Osteoblast (primary cell): ENCODE results near the gene RASSF5. TPM values are rescaled to one million over a fixed set of nuclear protein-coding genes. Genes with fewer than 3 reads are reported as not detected.

ENCODE experiments used
- DNase-seq: peaks from one replicate; pipeline ENCODE4 v3.0.0; 2011; ENCODE audit warnings: low spot score, mixed read lengths; ENCODE audit not compliant: insufficient read length; ENCODE audit errors: missing footprints
- H2AFZ ChIP-seq: 2 replicates; pipeline ENCODE4 v1.6.0; 2011; ENCODE audit warnings: mild to moderate bottlenecking, low read length
- H3K27ac ChIP-seq: 2 replicates; pipeline ENCODE4 v1.5.1; 2011; ENCODE audit warnings: mild to moderate bottlenecking, low read depth, low read length, moderate library complexity
- H3K27me3 ChIP-seq: 2 replicates; pipeline ENCODE4 v1.6.0; 2012; ENCODE audit warnings: mild to moderate bottlenecking, control low read depth, inconsistent platforms, low read length, moderate library complexity; ENCODE audit not compliant: insufficient read depth
- H3K36me3 ChIP-seq: 2 replicates; pipeline ENCODE4 v1.5.1; 2011; ENCODE audit warnings: mild to moderate bottlenecking, low read length, control low read depth, moderate library complexity; ENCODE audit not compliant: insufficient read depth
- H3K4me1 ChIP-seq: 2 replicates; pipeline ENCODE4 v1.5.1; 2011; ENCODE audit warnings: mild to moderate bottlenecking, low read length, control low read depth, moderate library complexity; ENCODE audit not compliant: insufficient read depth
- H3K4me2 ChIP-seq: 2 replicates; pipeline ENCODE4 v1.6.0; 2011; ENCODE audit warnings: mild to moderate bottlenecking, low read length; ENCODE audit not compliant: insufficient read depth
- H3K4me3 ChIP-seq: fragments of 200-600 bp; sonication (generic); 3 replicates; pipeline ENCODE4 v1.5.1; 2012; ENCODE audit warnings: mild to moderate bottlenecking, low read length, inconsistent platforms; ENCODE audit not compliant: insufficient read depth
- H3K79me2 ChIP-seq: 2 replicates; pipeline ENCODE4 v1.6.0; 2012; ENCODE audit warnings: mild to moderate bottlenecking, low read length, control low read depth, inconsistent platforms; ENCODE audit not compliant: insufficient read depth
- H3K9me3 ChIP-seq: 2 replicates; pipeline ENCODE4 v1.5.1; 2011; ENCODE audit warnings: low read depth, low read length, control low read depth
- H4K20me1 ChIP-seq: 2 replicates; pipeline ENCODE4 v1.6.0; 2012; ENCODE audit warnings: mild to moderate bottlenecking, low read length, control low read depth; ENCODE audit not compliant: insufficient read depth
- total RNA-seq: library from RNA; depleted of rRNA; stranded (reverse); fragments of >200 nt; gene quantifications from 2 replicates; pipeline ENCODE4 v1.2.3, GENCODE V29; 2012
- TF ChIP-seq, protein P1 (sequence below): IDR thresholded peaks from 2 replicates; pipeline ENCODE4 v1.5.1; 2011; ENCODE audit warnings: mild to moderate bottlenecking, low read depth, low read length, moderate library complexity; ENCODE audit errors: extremely low read depth

Gene RASSF5
- total RNA-seq, 1 donor = 0.72 TPM

DNA sequence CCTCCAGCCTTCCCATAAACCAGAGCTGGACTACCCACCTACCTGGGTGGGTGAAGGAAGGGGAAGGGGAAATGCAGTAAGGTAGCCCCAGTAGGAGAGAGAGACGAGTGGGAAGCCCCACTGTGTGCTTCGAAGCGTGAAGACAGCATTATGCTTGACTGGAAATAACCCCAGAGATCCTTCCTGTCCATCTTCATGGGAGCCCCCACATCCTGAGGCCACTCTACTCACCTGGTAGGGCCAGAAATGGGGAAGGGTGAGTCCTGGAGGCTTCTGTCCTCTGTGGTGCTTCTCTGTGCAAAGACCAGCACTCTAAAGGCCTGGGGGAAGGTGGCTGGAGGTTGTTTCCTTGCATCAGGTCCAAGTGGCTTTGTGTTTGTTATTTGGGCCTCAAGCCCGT, 10.0 kb upstream of the RASSF5 start:
- H3K4me2 ChIP-seq = no peak overlapping the region
- peaks cover 19% of the 10 kb centered on the region for H4K20me1 ChIP-seq
- no peak overlapping the region for H3K27ac ChIP-seq
- no peak overlapping the region for H3K4me3 ChIP-seq
- H3K36me3 ChIP-seq = peaks cover 30% of the 10 kb centered on the region
- TF ChIP-seq, protein P1, sequence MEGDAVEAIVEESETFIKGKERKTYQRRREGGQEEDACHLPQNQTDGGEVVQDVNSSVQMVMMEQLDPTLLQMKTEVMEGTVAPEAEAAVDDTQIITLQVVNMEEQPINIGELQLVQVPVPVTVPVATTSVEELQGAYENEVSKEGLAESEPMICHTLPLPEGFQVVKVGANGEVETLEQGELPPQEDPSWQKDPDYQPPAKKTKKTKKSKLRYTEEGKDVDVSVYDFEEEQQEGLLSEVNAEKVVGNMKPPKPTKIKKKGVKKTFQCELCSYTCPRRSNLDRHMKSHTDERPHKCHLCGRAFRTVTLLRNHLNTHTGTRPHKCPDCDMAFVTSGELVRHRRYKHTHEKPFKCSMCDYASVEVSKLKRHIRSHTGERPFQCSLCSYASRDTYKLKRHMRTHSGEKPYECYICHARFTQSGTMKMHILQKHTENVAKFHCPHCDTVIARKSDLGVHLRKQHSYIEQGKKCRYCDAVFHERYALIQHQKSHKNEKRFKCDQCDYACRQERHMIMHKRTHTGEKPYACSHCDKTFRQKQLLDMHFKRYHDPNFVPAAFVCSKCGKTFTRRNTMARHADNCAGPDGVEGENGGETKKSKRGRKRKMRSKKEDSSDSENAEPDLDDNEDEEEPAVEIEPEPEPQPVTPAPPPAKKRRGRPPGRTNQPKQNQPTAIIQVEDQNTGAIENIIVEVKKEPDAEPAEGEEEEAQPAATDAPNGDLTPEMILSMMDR = no peak
- peaks cover 35% of the 10 kb centered on the region for H3K4me1 ChIP-seq
- H3K27me3 ChIP-seq = no peaks in the 10 kb centered on the region
- no peak for DNase-seq
- H3K9me3 ChIP-seq = no peaks in the 10 kb centered on the region
- no peak overlapping the region for H2AFZ ChIP-seq
- H3K79me2 ChIP-seq = no peaks in the 10 kb centered on the region

DNA sequence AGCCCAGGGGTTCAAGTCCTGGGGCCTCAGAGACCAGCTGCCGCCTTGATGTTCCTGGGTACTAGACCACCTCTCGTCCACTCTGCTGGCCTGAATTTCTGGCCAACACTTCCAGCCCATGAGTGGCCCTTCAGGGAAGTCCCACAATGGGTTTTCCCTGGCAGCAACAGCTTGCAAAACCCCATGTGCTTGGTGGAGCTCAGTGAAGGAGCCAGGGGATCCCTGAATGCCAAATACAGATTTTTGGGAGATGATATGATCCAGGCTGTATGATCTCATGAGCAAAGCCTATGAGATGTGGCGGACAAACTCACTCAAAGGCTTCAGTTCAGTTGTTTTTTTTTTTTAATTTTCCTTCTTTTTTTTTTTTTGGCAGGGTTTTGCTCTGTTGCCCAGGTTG, 9.6 kb upstream of the RASSF5 start:
- Histone ChIP-seq H3K4me2 (no peak overlapping the region), H3K9me3 (no peaks in the 10 kb centered on the region), H2AFZ (no peak overlapping the region), H3K4me1 (peaks cover 39% of the 10 kb centered on the region), H3K36me3 (peaks cover 26% of the 10 kb centered on the region), H3K4me3 (no peak overlapping the region), H4K20me1 (peaks cover 19% of the 10 kb centered on the region), H3K79me2 (no peaks in the 10 kb centered on the region), H3K27ac (no peak overlapping the region), H3K27me3 (no peaks in the 10 kb centered on the region)
- DNase-seq = no peak
- TF ChIP-seq, protein P1 = no peak

DNA sequence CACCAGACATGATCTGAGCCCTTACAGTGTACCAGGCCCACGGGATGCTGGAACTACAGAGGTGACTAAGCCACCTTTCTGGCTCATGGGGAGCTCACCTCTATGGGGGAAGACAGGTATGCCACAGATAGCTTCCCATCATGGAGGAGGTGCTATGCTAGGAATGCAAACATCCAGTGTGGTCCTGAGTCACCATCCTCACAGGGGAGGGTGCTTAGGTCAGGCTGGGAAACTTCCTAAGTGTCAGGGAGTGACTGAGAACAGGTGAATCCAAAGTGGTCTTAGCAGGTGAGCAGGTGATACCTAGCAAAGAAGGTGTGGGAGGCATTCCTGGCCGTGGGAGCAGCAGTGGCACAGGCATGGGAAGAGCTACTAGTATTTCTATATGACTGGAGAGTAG, 8.6 kb upstream of the RASSF5 start:
- DNase-seq = no peak
- Histone ChIP-seq H3K4me1 (peaks cover 48% of the 10 kb centered on the region), H3K36me3 (peaks cover 17% of the 10 kb centered on the region), H3K27ac (no peak overlapping the region), H3K4me2 (no peak overlapping the region), H3K79me2 (no peaks in the 10 kb centered on the region), H2AFZ (no peak overlapping the region), H3K4me3 (no peak overlapping the region), H3K27me3 (no peaks in the 10 kb centered on the region), H3K9me3 (no peaks in the 10 kb centered on the region), H4K20me1 (peaks cover 19% of the 10 kb centered on the region)
- TF ChIP-seq, protein P1 = no peak

DNA sequence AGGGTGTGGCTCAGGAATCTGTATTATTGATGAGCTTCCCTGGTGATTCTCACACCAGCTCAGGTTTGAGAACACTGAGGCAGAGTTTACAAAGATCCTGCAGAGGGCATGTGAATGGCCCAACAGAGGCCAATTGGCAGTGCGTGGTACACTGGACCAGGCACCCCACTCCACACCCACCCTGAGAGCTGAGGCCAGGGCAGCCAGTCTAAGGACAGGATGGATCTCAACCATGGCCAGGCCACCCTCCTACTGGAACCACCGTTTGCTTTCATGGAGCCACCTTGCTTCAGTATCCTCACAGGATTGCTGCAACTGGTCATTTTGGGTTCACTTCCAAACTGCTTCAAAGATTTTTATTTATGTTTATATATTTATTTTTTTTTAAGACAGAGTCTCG, 7.3 kb upstream of the RASSF5 start:
- no peak for DNase-seq
- H4K20me1 ChIP-seq = peaks cover 18% of the 10 kb centered on the region
- peaks cover 10% of the 10 kb centered on the region for H3K36me3 ChIP-seq
- no peak overlapping the region for H3K4me2 ChIP-seq
- H3K79me2 ChIP-seq = no peaks in the 10 kb centered on the region
- H3K9me3 ChIP-seq = no peaks in the 10 kb centered on the region
- no peak overlapping the region for H3K27ac ChIP-seq
- H2AFZ ChIP-seq = no peak overlapping the region
- H3K4me1 ChIP-seq = peaks cover 57% of the 10 kb centered on the region
- no peak overlapping the region for H3K4me3 ChIP-seq
- TF ChIP-seq, protein P1 = no peak
- no peaks in the 10 kb centered on the region for H3K27me3 ChIP-seq
